Spleen (tissue), 7 donors: ENCODE measurements around the gene VGLL4.

Source experiments
- POLR2AphosphoS5 ChIP-seq, 3 donors: sonication (generic); formaldehyde crosslinking; IDR thresholded peaks; one replicate each; pipeline ENCODE4 v1.5.1; 2017; ENCODE audit warnings: antibody characterized with exemption in 3 of 3
- TF ChIP-seq, protein P1 (sequence below), 11 experiments: fragments of 200-600 bp in 7 of 11; fragments of 450-650 bp in 4 of 11; sonication (generic) in 4 of 11; IDR thresholded peaks in 8 of 11; conservative IDR thresholded peaks in 3 of 11; 1 replicate in 7 of 11; 2 replicates in 4 of 11; pipeline versions ENCODE4 v1.4.0 to v1.8.0; 2016 to 2021; ENCODE audit warnings: antibody characterized with exemption in 11 of 11, inconsistent platforms in 4 of 11, mild to moderate bottlenecking in 1 of 11
- donor health status: DM: no; HTN: no; CAD: no; lungs with moderate emphysema.
- donor health status: DM: no; HTN: no; CAD: no.
- donor health status: DM: no; HTN: no; CAD: no.

DNA sequence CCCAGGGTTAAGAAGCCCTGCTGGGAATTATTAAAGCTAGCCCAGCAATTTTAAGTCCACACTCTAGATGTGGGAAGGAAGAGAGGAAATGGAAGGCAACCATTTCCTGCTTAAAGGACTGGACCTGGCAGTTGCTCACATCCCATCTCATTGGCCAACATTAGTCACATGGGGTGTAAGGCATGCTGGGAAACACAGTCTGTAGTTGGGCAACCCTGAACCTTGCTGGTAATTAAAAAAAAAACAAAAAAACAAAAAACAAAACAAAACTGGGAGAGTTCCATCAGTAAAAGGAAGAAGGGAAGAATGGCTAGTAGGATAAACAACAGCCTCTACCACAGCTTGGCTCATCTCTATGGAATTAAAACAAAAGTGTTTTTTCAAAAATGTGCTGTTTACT lies 136.0 kb downstream of the VGLL4 start:
- TF ChIP-seq, protein P1, sequence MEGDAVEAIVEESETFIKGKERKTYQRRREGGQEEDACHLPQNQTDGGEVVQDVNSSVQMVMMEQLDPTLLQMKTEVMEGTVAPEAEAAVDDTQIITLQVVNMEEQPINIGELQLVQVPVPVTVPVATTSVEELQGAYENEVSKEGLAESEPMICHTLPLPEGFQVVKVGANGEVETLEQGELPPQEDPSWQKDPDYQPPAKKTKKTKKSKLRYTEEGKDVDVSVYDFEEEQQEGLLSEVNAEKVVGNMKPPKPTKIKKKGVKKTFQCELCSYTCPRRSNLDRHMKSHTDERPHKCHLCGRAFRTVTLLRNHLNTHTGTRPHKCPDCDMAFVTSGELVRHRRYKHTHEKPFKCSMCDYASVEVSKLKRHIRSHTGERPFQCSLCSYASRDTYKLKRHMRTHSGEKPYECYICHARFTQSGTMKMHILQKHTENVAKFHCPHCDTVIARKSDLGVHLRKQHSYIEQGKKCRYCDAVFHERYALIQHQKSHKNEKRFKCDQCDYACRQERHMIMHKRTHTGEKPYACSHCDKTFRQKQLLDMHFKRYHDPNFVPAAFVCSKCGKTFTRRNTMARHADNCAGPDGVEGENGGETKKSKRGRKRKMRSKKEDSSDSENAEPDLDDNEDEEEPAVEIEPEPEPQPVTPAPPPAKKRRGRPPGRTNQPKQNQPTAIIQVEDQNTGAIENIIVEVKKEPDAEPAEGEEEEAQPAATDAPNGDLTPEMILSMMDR (IDR thresholded peaks at IDR 0.05 in 8 of 11, conservative IDR thresholded peaks at IDR 0.05 in 3 of 11), result no peak
- no peak for TF ChIP-seq POLR2AphosphoS5 (IDR thresholded peaks at IDR 0.05)
